ENCODE data around the gene LTBP3.

Gene LTBP3

GRCh38 chr11:65555693-65556231, 2.4 kb downstream of the LTBP3 start:
- Mint-ChIP-seq H3K9me3 (no peaks in the 10 kb centered on the region), H3K4me1 (peaks cover 72% of the 10 kb centered on the region), H3K27me3 (no peaks in the 10 kb centered on the region), H3K4me3 (no peak overlapping the region), H3K27ac (peak overlapping the region; percentile 61), H3K36me3 (no peaks in the 10 kb centered on the region)
- ATAC-seq = no peak

- Mint-ChIP-seq H3K4me1 (peaks cover 64% of the 10 kb centered on the region), H3K4me3 (no peak overlapping the region), H3K36me3 (no peaks in the 10 kb centered on the region), H3K27ac (peak overlapping the region; percentile 61), H3K9me3 (no peaks in the 10 kb centered on the region), H3K27me3 (no peaks in the 10 kb centered on the region)
- ATAC-seq = no peak
Measured at GRCh38 chr11:65554842-65555430, 3.2 kb downstream of the LTBP3 start.

DNA sequence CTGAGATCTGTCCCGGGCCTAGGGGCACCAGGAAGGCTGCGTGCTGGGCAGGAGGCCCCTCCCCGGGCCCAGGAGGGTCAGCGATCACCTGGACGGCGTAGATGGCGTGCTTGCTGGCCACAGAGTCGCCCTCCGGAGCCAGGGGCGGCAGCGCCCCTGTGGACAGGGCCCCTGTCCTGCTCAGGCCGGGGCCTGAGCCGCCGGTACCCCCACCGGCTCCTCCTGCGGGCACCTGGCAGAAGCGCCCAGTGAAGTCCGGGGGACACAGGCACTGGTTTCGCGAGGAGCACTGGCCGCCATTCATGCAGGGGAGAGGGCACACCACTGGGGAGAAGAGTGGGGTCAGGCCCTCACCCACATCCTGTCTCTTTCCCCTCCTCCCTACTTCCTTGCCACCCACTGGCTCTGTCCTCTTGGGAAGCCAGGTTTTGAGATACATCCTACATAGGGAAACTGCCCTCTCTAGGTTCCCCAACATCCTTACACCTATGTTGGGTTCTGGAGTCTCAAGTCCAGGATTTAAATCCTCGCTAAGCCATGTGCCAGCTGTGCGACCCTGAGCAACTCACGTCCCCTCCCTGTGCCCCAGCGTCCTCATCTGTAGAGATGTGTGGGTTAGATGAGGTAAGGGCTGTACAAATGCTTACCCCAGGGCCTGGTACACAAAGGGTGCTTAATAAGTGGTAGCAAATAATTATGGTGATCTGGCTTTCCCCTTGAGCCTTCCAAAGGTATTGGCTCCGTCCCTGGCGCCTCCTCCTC, 3.9 kb downstream of the LTBP3 start:
- H3K9me3 Mint-ChIP-seq = no peaks in the 10 kb centered on the region
- ATAC-seq = no peak
- no peaks in the 10 kb centered on the region for H3K36me3 Mint-ChIP-seq
- no peaks in the 10 kb centered on the region for H3K27me3 Mint-ChIP-seq
- H3K4me3 Mint-ChIP-seq = no peak overlapping the region
- peaks cover 60% of the 10 kb centered on the region for H3K4me1 Mint-ChIP-seq
- peak overlapping the region; percentile 61 for H3K27ac Mint-ChIP-seq

GRCh38 chr11:65553301-65554001, 4.7 kb downstream of the LTBP3 start:
- peaks cover 62% of the 10 kb centered on the region for H3K4me1 Mint-ChIP-seq
- no peak overlapping the region for H3K4me3 Mint-ChIP-seq
- no peaks in the 10 kb centered on the region for H3K27me3 Mint-ChIP-seq
- no peaks in the 10 kb centered on the region for H3K9me3 Mint-ChIP-seq
- no peaks in the 10 kb centered on the region for H3K36me3 Mint-ChIP-seq
- H3K27ac Mint-ChIP-seq = no peak overlapping the region
- peak; percentile 3 for ATAC-seq

DNA sequence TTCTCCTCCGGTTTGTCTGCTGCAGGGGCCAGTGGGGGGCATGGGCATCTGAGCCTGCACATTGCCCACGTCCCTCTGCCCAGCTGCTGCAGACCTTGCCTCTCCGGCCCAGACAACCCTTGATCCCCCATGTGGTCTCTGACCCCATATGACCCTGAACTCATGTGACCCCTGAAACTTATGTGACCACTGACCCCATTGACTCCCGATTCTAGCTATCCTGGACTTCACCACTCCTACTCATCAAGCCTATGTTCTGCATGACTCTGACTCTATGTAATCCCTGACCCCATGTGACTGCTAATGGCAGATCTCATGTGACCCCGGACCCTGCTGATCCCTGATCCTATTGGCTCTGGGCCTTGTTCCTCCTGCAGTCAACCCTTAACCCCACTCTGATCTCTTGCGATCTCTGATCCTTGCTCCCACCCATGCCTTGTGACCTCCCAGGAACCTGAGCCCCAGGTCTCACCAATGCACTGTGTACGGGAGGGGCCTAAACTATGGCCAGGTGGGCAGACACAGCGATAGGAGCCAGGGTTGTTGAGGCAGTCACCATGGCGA, 5.7 kb downstream of the LTBP3 start:
- Mint-ChIP-seq H3K27ac (peak overlapping the region; percentile 77), H3K4me3 (no peak overlapping the region), H3K36me3 (no peaks in the 10 kb centered on the region), H3K27me3 (no peaks in the 10 kb centered on the region), H3K9me3 (no peaks in the 10 kb centered on the region), H3K4me1 (peaks cover 70% of the 10 kb centered on the region)
- ATAC-seq = no peak

DNA sequence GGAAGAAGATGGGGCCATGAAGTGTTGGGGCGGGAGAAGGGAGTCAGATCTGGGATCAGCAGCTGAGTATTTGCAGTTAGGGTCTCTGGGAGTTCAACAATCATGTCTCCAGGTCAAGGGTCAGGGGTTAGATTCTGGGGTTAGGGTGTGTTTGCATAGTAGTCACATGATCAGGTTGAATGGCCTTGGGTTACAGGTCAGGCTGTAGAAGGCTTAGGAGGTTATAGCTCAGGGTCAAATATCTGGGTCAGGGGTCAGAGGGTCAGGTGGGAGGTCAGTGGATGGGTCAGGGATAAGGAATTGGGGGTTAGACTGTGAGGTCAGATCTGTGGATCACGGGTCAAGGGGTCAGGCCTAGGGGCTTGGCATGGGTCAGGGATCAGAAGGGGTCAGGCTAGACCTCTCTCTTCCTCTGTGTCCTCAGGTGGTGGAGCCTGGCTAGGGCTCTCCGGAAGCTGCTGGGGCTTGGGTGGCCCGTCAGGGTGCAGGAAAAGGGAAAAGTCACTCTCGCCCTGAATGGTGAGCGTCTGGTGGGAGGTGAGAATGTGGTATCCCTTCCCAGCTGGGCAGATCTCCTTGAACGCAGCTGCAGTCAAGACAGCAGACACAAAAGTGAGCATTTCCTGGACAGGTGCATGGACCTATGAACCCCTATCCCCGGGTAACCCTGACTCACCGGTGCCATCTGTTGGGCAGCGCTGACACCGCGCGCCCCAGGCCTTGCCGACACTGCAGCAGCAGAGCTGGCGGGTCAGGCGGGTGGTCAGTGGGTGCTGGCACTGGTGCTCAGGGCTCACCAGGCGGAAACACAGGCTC, 6.4 kb downstream of the LTBP3 start:
- Mint-ChIP-seq H3K9me3 (no peaks in the 10 kb centered on the region), H3K36me3 (no peaks in the 10 kb centered on the region), H3K27me3 (no peaks in the 10 kb centered on the region), H3K4me3 (peak overlapping the region; percentile 29), H3K4me1 (peaks cover 67% of the 10 kb centered on the region), H3K27ac (peak overlapping the region; percentile 77)
- ATAC-seq = peak; percentile 83

- H3K4me3 Mint-ChIP-seq = no peak overlapping the region
- no peak for ATAC-seq
- no peaks in the 10 kb centered on the region for H3K36me3 Mint-ChIP-seq
- peak overlapping the region; percentile 12 for H3K27ac Mint-ChIP-seq
- H3K9me3 Mint-ChIP-seq = no peaks in the 10 kb centered on the region
- no peaks in the 10 kb centered on the region for H3K27me3 Mint-ChIP-seq
- peaks cover 69% of the 10 kb centered on the region for H3K4me1 Mint-ChIP-seq
Measured at GRCh38 chr11:65549096-65549495, 9.1 kb downstream of the LTBP3 start.

- Mint-ChIP-seq H3K9me3 (no peaks in the 10 kb centered on the region), H3K27me3 (no peaks in the 10 kb centered on the region), H3K4me1 (peaks cover 72% of the 10 kb centered on the region), H3K27ac (peak overlapping the region; percentile 64), H3K36me3 (no peaks in the 10 kb centered on the region), H3K4me3 (peak overlapping the region; percentile 25)
- ATAC-seq = no peak
Measured at GRCh38 chr11:65548395-65548794, 9.8 kb downstream of the LTBP3 start.

DNA sequence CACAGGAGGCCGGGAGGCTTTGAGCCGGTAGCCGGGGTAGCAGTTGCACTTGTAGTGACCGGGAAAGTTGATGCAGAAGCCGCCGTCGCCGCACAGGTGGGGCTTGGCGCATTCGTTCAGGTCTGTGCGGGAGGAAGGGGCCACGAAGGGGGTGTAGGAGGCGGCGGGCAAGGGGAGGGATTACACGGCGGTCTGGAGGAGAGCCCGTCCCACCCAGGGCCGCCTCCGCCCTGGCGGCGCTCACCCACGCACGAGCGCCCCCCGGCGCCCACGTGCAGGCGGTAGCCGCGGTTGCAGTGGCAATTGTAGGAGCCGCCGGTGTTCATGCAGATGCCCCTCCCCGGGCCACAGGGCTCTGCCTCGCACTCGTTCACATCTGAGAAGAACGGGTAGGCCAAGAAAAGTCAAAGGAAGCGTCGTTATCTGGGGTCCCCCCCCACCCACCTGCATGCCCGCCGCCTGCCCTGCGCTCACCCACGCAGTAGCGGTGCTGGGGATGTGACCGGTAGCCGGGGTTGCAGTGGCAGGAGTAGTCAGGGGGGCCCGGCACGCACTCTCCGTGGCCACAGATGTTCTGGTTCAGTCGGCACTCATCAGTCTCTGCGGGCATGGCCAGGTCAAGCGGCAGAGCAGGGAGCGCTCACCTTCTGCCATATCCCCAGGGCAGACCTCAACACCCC, 10.6 kb downstream of the LTBP3 start:
- no peak for ATAC-seq
- Mint-ChIP-seq H3K4me3 (peak overlapping the region; percentile 24), H3K9me3 (no peaks in the 10 kb centered on the region), H3K4me1 (peaks cover 68% of the 10 kb centered on the region), H3K27me3 (no peaks in the 10 kb centered on the region), H3K27ac (peak overlapping the region; percentile 79), H3K36me3 (no peaks in the 10 kb centered on the region)

GRCh38 chr11:65546217-65546958, 11.8 kb downstream of the LTBP3 start:
- Mint-ChIP-seq H3K36me3 (no peaks in the 10 kb centered on the region), H3K27ac (peak overlapping the region; percentile 79), H3K4me3 (peak overlapping the region; percentile 81), H3K9me3 (no peaks in the 10 kb centered on the region), H3K27me3 (no peaks in the 10 kb centered on the region), H3K4me1 (peaks cover 64% of the 10 kb centered on the region)
- peak; percentile 93 for ATAC-seq

DNA sequence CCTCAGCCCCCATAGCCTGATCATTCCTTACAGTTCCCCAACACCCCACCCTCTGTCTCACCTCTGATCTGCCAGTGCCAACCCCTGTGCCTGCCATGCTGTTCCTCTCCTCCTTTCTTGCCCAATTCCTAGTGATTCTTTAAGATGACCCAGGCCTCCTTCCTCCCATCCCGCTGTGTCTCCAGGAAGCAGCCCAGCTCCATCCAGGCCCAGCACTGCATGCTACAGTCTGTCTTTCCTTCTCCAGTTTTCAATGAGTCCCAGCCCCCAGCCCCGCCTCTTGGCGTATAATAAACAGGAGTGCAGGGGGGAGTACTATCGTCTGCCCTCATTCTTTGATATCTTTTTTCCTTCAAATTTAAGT, 12.3 kb downstream of the LTBP3 start:
- peaks cover 66% of the 10 kb centered on the region for H3K4me1 Mint-ChIP-seq
- no peaks in the 10 kb centered on the region for H3K9me3 Mint-ChIP-seq
- no peak for ATAC-seq
- H3K4me3 Mint-ChIP-seq = peak overlapping the region; percentile 81
- peak overlapping the region; percentile 79 for H3K27ac Mint-ChIP-seq
- H3K27me3 Mint-ChIP-seq = no peaks in the 10 kb centered on the region
- no peaks in the 10 kb centered on the region for H3K36me3 Mint-ChIP-seq

GRCh38 chr11:65542738-65543390, 15.3 kb downstream of the LTBP3 start:
- no peak for ATAC-seq
- H3K36me3 Mint-ChIP-seq = peaks cover 8% of the 10 kb centered on the region
- H3K27me3 Mint-ChIP-seq = no peaks in the 10 kb centered on the region
- no peak overlapping the region for H3K27ac Mint-ChIP-seq
- peaks cover 49% of the 10 kb centered on the region for H3K4me1 Mint-ChIP-seq
- H3K9me3 Mint-ChIP-seq = no peaks in the 10 kb centered on the region
- H3K4me3 Mint-ChIP-seq = no peak overlapping the region
